ENCODE measurements around the gene CAMK1D. TPM values are rescaled to one million over a fixed set of nuclear protein-coding genes. Genes with fewer than 3 reads are reported as not detected.
"Not testable (repeated sequence)": the region's sequence is repeated elsewhere in the genome, so short reads cannot be mapped to it uniquely, and the experiment has no call there.

The CAMK1D gene
- total RNA-seq, 1 donor from 2014 or later, result 12.8 TPM

DNA sequence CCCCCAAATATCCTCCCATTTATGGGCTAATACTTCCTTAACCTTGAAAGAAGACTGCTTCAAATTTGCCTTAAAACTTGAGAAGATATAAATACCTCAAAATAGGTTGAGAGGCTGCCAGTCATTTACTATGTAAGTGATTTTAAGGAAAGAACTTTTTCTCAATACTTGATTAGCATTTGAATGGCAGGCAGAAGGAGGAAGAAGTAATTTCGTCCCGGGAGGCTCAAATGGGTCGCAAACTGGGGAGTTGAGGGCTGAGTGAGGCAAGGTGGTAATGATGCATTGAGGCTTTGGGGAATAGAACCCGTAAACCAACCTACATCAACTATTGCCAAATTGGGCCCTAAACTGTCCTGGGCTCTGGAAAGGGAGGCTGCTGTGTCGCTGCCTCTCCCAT lies 11.1 kb downstream of the CAMK1D start:
- Histone ChIP-seq H3K4me3 (no peak overlapping the region), H3K27ac (no peak overlapping the region), H3K36me3 (no peaks in the 10 kb centered on the region), H3K9me3 (no peaks in the 10 kb centered on the region), H3K4me1 (peaks cover 27% of the 10 kb centered on the region), H3K27me3 (no peaks in the 10 kb centered on the region)
- intact Hi-C loops (cut with DNase I), result no loop called here
- TF ChIP-seq POLR2AphosphoS5 (IDR thresholded peaks at IDR 0.05; ENCODE audit: insufficient read depth in 1 of 2, low read depth in 1 of 2) (no peak), POLR2A (IDR thresholded peaks at IDR 0.05) (no peak)
- TF ChIP-seq, protein P1, sequence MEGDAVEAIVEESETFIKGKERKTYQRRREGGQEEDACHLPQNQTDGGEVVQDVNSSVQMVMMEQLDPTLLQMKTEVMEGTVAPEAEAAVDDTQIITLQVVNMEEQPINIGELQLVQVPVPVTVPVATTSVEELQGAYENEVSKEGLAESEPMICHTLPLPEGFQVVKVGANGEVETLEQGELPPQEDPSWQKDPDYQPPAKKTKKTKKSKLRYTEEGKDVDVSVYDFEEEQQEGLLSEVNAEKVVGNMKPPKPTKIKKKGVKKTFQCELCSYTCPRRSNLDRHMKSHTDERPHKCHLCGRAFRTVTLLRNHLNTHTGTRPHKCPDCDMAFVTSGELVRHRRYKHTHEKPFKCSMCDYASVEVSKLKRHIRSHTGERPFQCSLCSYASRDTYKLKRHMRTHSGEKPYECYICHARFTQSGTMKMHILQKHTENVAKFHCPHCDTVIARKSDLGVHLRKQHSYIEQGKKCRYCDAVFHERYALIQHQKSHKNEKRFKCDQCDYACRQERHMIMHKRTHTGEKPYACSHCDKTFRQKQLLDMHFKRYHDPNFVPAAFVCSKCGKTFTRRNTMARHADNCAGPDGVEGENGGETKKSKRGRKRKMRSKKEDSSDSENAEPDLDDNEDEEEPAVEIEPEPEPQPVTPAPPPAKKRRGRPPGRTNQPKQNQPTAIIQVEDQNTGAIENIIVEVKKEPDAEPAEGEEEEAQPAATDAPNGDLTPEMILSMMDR (IDR thresholded peaks at IDR 0.05), result no peak
- no peak for DNase-seq (ENCODE audit: extremely low spot score in 2 of 2)

DNA sequence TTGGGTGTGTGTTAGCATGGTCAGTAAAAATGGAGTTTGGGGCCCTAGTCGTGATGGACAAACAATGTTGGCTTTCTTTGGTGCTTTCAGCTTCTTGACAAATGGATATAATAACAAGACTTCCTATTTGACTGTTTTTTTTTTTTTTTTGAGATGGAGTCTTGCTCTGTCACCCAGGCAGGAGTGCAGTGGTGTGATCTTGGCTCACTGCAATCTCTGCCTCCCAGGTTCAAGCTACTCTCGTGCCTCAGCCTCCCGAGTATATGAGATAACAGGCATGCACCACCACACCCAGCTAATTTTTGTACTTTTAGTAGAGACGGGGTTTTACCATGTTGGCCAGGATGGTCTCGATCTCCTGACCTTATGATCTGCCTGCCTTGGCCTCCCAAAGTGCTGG lies 11.8 kb downstream of the CAMK1D start:
- H3K9me3 ChIP-seq; intact Hi-C loops (cut with DNase I); H3K27ac ChIP-seq; H3K27me3 ChIP-seq; H3K4me3 ChIP-seq; DNase-seq (ENCODE audit: extremely low spot score in 2 of 2); H3K36me3 ChIP-seq: not testable (repeated sequence)
- peaks cover 27% of the 10 kb centered on the region for H3K4me1 ChIP-seq

DNA sequence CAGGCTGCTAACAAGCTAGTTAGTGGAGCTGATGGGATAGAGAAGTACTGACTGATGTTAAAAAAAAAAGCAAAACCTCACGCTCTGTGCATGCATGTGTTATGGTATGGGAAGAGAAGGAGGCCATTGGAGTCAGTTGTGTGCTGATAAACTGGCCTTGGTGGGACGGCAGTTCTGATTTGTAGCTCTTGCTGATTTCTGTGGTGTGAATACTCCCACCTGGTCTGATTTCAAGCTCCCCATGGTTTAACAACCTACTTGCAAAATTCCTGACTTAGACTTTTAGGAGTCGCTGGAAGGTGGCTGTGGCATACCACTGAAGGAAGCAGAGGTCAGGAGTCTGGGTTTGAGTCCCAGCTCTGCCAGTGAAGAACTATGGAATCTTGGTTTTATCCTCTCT lies 15.2 kb downstream of the CAMK1D start:
- Histone ChIP-seq H3K9me3 (no peaks in the 10 kb centered on the region), H3K36me3 (no peaks in the 10 kb centered on the region), H3K27ac (no peak overlapping the region), H3K27me3 (no peaks in the 10 kb centered on the region), H3K4me3 (no peak overlapping the region), H3K4me1 (peaks cover 3% of the 10 kb centered on the region)
- TF ChIP-seq POLR2A (IDR thresholded peaks at IDR 0.05), result no peak
- no peak for TF ChIP-seq POLR2AphosphoS5 (IDR thresholded peaks at IDR 0.05; ENCODE audit: insufficient read depth in 1 of 2, low read depth in 1 of 2)
- TF ChIP-seq, protein P1 (IDR thresholded peaks at IDR 0.05), result no peak
- intact Hi-C loops (cut with DNase I), result no loop called here
- DNase-seq (ENCODE audit: extremely low spot score in 2 of 2), result no peak

DNA sequence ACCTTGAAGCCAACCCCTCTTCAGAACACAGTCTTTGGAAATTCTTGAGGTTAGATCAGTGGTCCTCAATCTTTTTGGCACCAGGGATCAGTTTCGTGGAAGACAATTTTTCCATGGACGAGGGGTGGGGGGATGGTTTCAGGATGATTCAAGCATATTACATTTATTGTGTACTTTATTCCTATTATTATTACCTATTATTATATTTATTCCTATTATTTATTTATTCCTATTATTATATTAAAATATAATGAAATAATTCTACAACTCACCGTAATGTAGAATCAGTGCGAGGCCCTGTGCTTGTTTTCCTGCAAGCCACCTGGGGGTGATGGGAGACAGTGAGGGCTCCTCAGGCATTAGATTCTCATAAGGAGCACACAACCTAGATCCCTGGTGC lies 17.9 kb downstream of the CAMK1D start:
- no peak overlapping the region for H3K4me3 ChIP-seq
- H3K27ac ChIP-seq, result no peak overlapping the region
- intact Hi-C loops (cut with DNase I), result no loop called here
- H3K27me3 ChIP-seq, result no peaks in the 10 kb centered on the region
- no peak for DNase-seq (ENCODE audit: extremely low spot score in 2 of 2)
- no peaks in the 10 kb centered on the region for H3K4me1 ChIP-seq
- H3K36me3 ChIP-seq, result no peaks in the 10 kb centered on the region
- no peaks in the 10 kb centered on the region for H3K9me3 ChIP-seq
- TF ChIP-seq, protein P1 (IDR thresholded peaks at IDR 0.05), result no peak
- TF ChIP-seq POLR2A (IDR thresholded peaks at IDR 0.05) (no peak), POLR2AphosphoS5 (IDR thresholded peaks at IDR 0.05; ENCODE audit: insufficient read depth in 1 of 2, low read depth in 1 of 2) (no peak)

DNA sequence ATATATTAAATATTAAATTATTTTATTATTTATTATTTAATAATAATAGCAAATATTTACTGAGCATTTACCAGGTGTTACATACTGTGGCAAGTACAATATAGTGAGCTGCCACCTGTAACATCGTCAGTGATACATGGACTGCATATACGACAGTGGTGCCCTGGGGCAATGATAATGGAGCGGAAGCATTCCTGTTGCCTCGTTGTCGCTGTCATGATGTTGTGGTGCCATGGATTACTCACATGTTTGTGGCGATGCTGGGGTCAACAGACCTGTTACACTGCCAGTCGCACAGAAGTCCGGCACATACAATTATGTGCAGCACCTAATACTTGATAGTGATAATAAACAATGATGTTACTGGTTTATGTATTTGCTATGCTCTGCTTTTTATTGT lies 20.6 kb downstream of the CAMK1D start:
- H3K27ac ChIP-seq, result no peak overlapping the region
- H3K4me1 ChIP-seq, result no peaks in the 10 kb centered on the region
- no peaks in the 10 kb centered on the region for H3K27me3 ChIP-seq
- H3K9me3 ChIP-seq, result no peaks in the 10 kb centered on the region
- H3K36me3 ChIP-seq, result no peaks in the 10 kb centered on the region
- DNase-seq (ENCODE audit: extremely low spot score in 2 of 2), result no peak
- H3K4me3 ChIP-seq, result no peak overlapping the region
- intact Hi-C loops (cut with DNase I), result no loop called here
- TF ChIP-seq, protein P1 (IDR thresholded peaks at IDR 0.05), result no peak
- TF ChIP-seq POLR2AphosphoS5 (IDR thresholded peaks at IDR 0.05; ENCODE audit: insufficient read depth in 1 of 2, low read depth in 1 of 2), result no peak
- no peak for TF ChIP-seq POLR2A (IDR thresholded peaks at IDR 0.05)

DNA sequence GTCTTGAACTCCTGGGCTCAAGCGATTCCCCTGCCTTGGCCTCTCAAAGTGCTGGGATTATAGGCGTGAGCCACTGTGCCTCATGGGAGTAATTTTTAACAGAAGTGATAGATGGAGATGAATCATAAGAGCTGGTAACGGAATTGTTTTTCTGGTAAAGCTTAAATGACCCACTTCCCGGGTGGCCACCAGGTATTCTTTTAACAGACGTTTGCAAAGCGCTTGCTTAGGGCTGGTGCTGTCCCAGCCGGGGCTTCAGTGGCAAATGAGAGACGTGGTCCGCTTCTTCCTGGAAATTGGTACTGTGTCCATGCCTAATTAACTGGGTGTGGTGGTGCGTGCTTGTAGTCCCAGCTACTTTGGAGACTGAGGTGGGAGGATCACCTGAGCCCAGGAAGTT lies 23.5 kb downstream of the CAMK1D start:
- no peak for DNase-seq (ENCODE audit: extremely low spot score in 2 of 2)
- TF ChIP-seq, protein P1 (IDR thresholded peaks at IDR 0.05), result no peak
- TF ChIP-seq POLR2AphosphoS5 (IDR thresholded peaks at IDR 0.05; ENCODE audit: insufficient read depth in 1 of 2, low read depth in 1 of 2) (no peak), POLR2A (IDR thresholded peaks at IDR 0.05) (no peak)
- intact Hi-C loops (cut with DNase I), result no loop called here

More for the DNA sequence above, 23.5 kb downstream of the CAMK1D start:
- no peaks in the 10 kb centered on the region for H3K9me3 ChIP-seq
- H3K4me1 ChIP-seq, result peaks cover 4% of the 10 kb centered on the region
- H3K36me3 ChIP-seq, result no peaks in the 10 kb centered on the region
- no peak overlapping the region for H3K27ac ChIP-seq
- H3K4me3 ChIP-seq, result no peak overlapping the region
- H3K27me3 ChIP-seq, result no peaks in the 10 kb centered on the region
